ENCODE results near the gene SLC6A11. TPM values are rescaled to one million over a fixed set of nuclear protein-coding genes. Genes with fewer than 3 reads are reported as not detected.

The SLC6A11 gene
- polyA plus RNA-seq, 1 donor (not counting 4 experiments of a cell fraction or from before 2014, with no cell fraction given): 9.8 TPM

GRCh38 chr3:10952525-10952924 lies 136.5 kb downstream of the SLC6A11 start:
- TF ChIP-seq EZH2 (IDR thresholded peaks at IDR 0.05; ENCODE audit: low read length) (no peak), CTCF (optimal IDR thresholded peaks at IDR 0.05 in 1 of 3, IDR thresholded peaks at IDR 0.05 in 1 of 3, conservative IDR thresholded peaks at IDR 0.05 in 1 of 3; ENCODE audit: extremely low read depth in 1 of 3, insufficient read depth in 2 of 3, low read length in 3 of 3) (no peak)
- FAIRE-seq: no peak
- Histone ChIP-seq H3K4me2 (ENCODE audit: control insufficient read depth, extremely low read depth, insufficient read depth, low read depth, low read length) (no peak overlapping the region), H3K9ac (ENCODE audit: control insufficient read depth, extremely low read depth, insufficient read depth, low read length) (no peak overlapping the region), H3K27me3 (ENCODE audit: control insufficient read depth, extremely low read depth, insufficient read depth, low read length) (peaks cover 17% of the 10 kb centered on the region), H3K4me3 (ENCODE audit: control insufficient read depth in 2 of 3, extremely low read depth in 1 of 3, insufficient read depth in 2 of 3, low read depth in 1 of 3, low read length in 3 of 3) (no peak overlapping the region), H3K4me1 (ENCODE audit: control insufficient read depth, extremely low read depth, insufficient read depth, low read length) (no peaks in the 10 kb centered on the region), H2AFZ (ENCODE audit: control insufficient read depth, low read length) (no peak overlapping the region), H3K9me3 (ENCODE audit: control insufficient read depth, low read depth, low read length) (no peaks in the 10 kb centered on the region), H3K27ac (ENCODE audit: control insufficient read depth, insufficient read depth, low read length) (no peak overlapping the region), H3K36me3 (ENCODE audit: control insufficient read depth in 2 of 2, extremely low read depth in 1 of 2, insufficient read depth in 2 of 2, low read length in 2 of 2) (no peaks in the 10 kb centered on the region), H3K79me2 (ENCODE audit: control insufficient read depth, insufficient read depth, low read length) (no peaks in the 10 kb centered on the region), H4K20me1 (ENCODE audit: control insufficient read depth, extremely low read depth, insufficient read depth, low read length) (no peaks in the 10 kb centered on the region), H3K9me1 (ENCODE audit: control insufficient read depth, extremely low read depth, insufficient read depth, low read length) (no peaks in the 10 kb centered on the region)
- dilution Hi-C loops (cut with MboI; ENCODE audit: extremely low pct_ligation_motif_present, low sequenced_read_pairs): loop anchor here (10.0 kb wide), 1 partner anchor 82 kb away; no protein-coding TSS in a partner anchor
- no peak for DNase-seq (ENCODE audit: low read depth, low spot score)

GRCh38 chr3:10954740-10955139 lies 138.7 kb downstream of the SLC6A11 start:
- Histone ChIP-seq H3K27me3 (ENCODE audit: control insufficient read depth, extremely low read depth, insufficient read depth, low read length) (peaks cover 22% of the 10 kb centered on the region), H3K4me2 (ENCODE audit: control insufficient read depth, extremely low read depth, insufficient read depth, low read depth, low read length) (no peak overlapping the region), H3K4me1 (ENCODE audit: control insufficient read depth, extremely low read depth, insufficient read depth, low read length) (no peaks in the 10 kb centered on the region), H3K36me3 (ENCODE audit: control insufficient read depth in 2 of 2, extremely low read depth in 1 of 2, insufficient read depth in 2 of 2, low read length in 2 of 2) (no peaks in the 10 kb centered on the region), H3K79me2 (ENCODE audit: control insufficient read depth, insufficient read depth, low read length) (no peaks in the 10 kb centered on the region), H3K9me1 (ENCODE audit: control insufficient read depth, extremely low read depth, insufficient read depth, low read length) (no peaks in the 10 kb centered on the region), H3K9ac (ENCODE audit: control insufficient read depth, extremely low read depth, insufficient read depth, low read length) (no peak overlapping the region), H3K27ac (ENCODE audit: control insufficient read depth, insufficient read depth, low read length) (no peak overlapping the region), H2AFZ (ENCODE audit: control insufficient read depth, low read length) (no peak overlapping the region), H3K4me3 (ENCODE audit: control insufficient read depth in 2 of 3, extremely low read depth in 1 of 3, insufficient read depth in 2 of 3, low read depth in 1 of 3, low read length in 3 of 3) (no peak overlapping the region), H4K20me1 (ENCODE audit: control insufficient read depth, extremely low read depth, insufficient read depth, low read length) (no peaks in the 10 kb centered on the region), H3K9me3 (ENCODE audit: control insufficient read depth, low read depth, low read length) (no peaks in the 10 kb centered on the region)
- no peak for TF ChIP-seq EZH2 (IDR thresholded peaks at IDR 0.05; ENCODE audit: low read length)
- TF ChIP-seq CTCF (optimal IDR thresholded peaks at IDR 0.05 in 1 of 3, IDR thresholded peaks at IDR 0.05 in 1 of 3, conservative IDR thresholded peaks at IDR 0.05 in 1 of 3; ENCODE audit: extremely low read depth in 1 of 3, insufficient read depth in 2 of 3, low read length in 3 of 3): no peak
- dilution Hi-C loops (cut with MboI; ENCODE audit: extremely low pct_ligation_motif_present, low sequenced_read_pairs): loop anchor here (10.0 kb wide), 1 partner anchor 80 kb away; no protein-coding TSS in a partner anchor
- DNase-seq (ENCODE audit: low read depth, low spot score) (no peak), FAIRE-seq (no peak)
